ENCODE data around the gene PPM1A. TPM values are rescaled to one million over a fixed set of nuclear protein-coding genes. Genes with fewer than 3 reads are reported as not detected.

PPM1A gene
- total and polyA plus RNA-seq, 4 donors: 21.4 to 61.5 (median 33.6) TPM

GRCh38 chr14:60303745-60304144, 54.7 kb downstream of the PPM1A start:
- WGBS, 2 donors: 69 to 87% methylated on average over 7 of the region's 7 CpGs
- H3K36me3 ChIP-seq (ENCODE audit: control insufficient read depth in 4 of 4, insufficient read depth in 4 of 4, low read length in 4 of 4): peaks cover 0 to 2% (median 0%) of the 10 kb centered on the region in 4 donors
- ATAC-seq (ENCODE audit: insufficient read depth, low FRiP score) (no peak), DNase-seq (no peak)
- TF ChIP-seq CTCF (IDR thresholded peaks at IDR 0.05; ENCODE audit: control extremely low read depth, extremely low read depth): no peak
- H3K4me1 ChIP-seq (ENCODE audit: control insufficient read depth in 5 of 5, insufficient read depth in 5 of 5, low read length in 5 of 5): peaks cover 0 to 19% (median 0%) of the 10 kb centered on the region in 5 donors
- H3K27ac ChIP-seq (ENCODE audit: low read depth in 1 of 2, low read length in 1 of 2): no peak overlapping the region
- H3K4me3 ChIP-seq: no peak overlapping the region
- H3K9ac ChIP-seq (ENCODE audit: insufficient read depth in 1 of 2, low read length in 2 of 2): no peak overlapping the region
- no peaks in the 10 kb centered on the region for H3K9me3 ChIP-seq (ENCODE audit: control insufficient read depth in 4 of 4, insufficient read depth in 3 of 4, low read length in 3 of 4)
- H3K27me3 ChIP-seq (ENCODE audit: control insufficient read depth in 3 of 3, insufficient read depth in 3 of 3, low read length in 2 of 3): no peaks in the 10 kb centered on the region

GRCh38 chr14:60304509-60304908, 55.5 kb downstream of the PPM1A start:
- WGBS, 2 donors: 66 to 88% methylated on average over 7 of the region's 7 CpGs
- Histone ChIP-seq H3K4me3 (no peak overlapping the region), H3K27me3 (ENCODE audit: control insufficient read depth in 3 of 3, insufficient read depth in 3 of 3, low read length in 2 of 3) (no peaks in the 10 kb centered on the region), H3K4me1 (ENCODE audit: control insufficient read depth in 5 of 5, insufficient read depth in 5 of 5, low read length in 5 of 5) (peaks cover 0 to 19% (median 0%) of the 10 kb centered on the region in 5 donors), H3K9me3 (ENCODE audit: control insufficient read depth in 4 of 4, insufficient read depth in 3 of 4, low read length in 3 of 4) (no peaks in the 10 kb centered on the region), H3K36me3 (ENCODE audit: control insufficient read depth in 4 of 4, insufficient read depth in 4 of 4, low read length in 4 of 4) (no peaks in the 10 kb centered on the region), H3K9ac (ENCODE audit: insufficient read depth in 1 of 2, low read length in 2 of 2) (no peak overlapping the region), H3K27ac (ENCODE audit: low read depth in 1 of 2, low read length in 1 of 2) (no peak overlapping the region)
- no peak for TF ChIP-seq CTCF (IDR thresholded peaks at IDR 0.05; ENCODE audit: control extremely low read depth, extremely low read depth)
- DNase-seq: peak in 1 of 3 donors; percentile 29
- no peak for ATAC-seq (ENCODE audit: insufficient read depth, low FRiP score)

GRCh38 chr14:60309867-60310552, 61.0 kb downstream of the PPM1A start:
- H3K9ac ChIP-seq (ENCODE audit: insufficient read depth in 1 of 2, low read length in 2 of 2): no peak overlapping the region
- TF ChIP-seq CTCF (IDR thresholded peaks at IDR 0.05; ENCODE audit: control extremely low read depth, extremely low read depth): no peak
- WGBS, 2 donors: 84 to 94% methylated on average over 3 of the region's 3 CpGs
- no peak for ATAC-seq (ENCODE audit: insufficient read depth, low FRiP score)
- H3K27me3 ChIP-seq (ENCODE audit: control insufficient read depth in 3 of 3, insufficient read depth in 3 of 3, low read length in 2 of 3): no peaks in the 10 kb centered on the region
- no peaks in the 10 kb centered on the region for H3K36me3 ChIP-seq (ENCODE audit: control insufficient read depth in 4 of 4, insufficient read depth in 4 of 4, low read length in 4 of 4)
- no peak overlapping the region for H3K27ac ChIP-seq (ENCODE audit: low read depth in 1 of 2, low read length in 1 of 2)
- no peaks in the 10 kb centered on the region for H3K9me3 ChIP-seq (ENCODE audit: control insufficient read depth in 4 of 4, insufficient read depth in 3 of 4, low read length in 3 of 4)
- no peak for DNase-seq
- H3K4me1 ChIP-seq (ENCODE audit: control insufficient read depth in 5 of 5, insufficient read depth in 5 of 5, low read length in 5 of 5): peaks cover 0 to 3% (median 0%) of the 10 kb centered on the region in 5 donors
- H3K4me3 ChIP-seq: no peak overlapping the region
